Occipital lobe (tissue), 2 donors: Measurements from ENCODE around the gene CCP110. TPM values are rescaled to one million over a fixed set of nuclear protein-coding genes. Genes with fewer than 3 reads are reported as not detected.

Experiments
- DNase-seq: peaks from one replicate; lab custom pipeline; 2025; lab: John Stamatoyannopoulos, UW
- total RNA-seq: library from RNA; depleted of rRNA; stranded (reverse); fragments of >200 nt; gene quantifications from one replicate; pipeline ENCODE4 v1.2.3, GENCODE V29; 2014

CCP110 gene, protein sequence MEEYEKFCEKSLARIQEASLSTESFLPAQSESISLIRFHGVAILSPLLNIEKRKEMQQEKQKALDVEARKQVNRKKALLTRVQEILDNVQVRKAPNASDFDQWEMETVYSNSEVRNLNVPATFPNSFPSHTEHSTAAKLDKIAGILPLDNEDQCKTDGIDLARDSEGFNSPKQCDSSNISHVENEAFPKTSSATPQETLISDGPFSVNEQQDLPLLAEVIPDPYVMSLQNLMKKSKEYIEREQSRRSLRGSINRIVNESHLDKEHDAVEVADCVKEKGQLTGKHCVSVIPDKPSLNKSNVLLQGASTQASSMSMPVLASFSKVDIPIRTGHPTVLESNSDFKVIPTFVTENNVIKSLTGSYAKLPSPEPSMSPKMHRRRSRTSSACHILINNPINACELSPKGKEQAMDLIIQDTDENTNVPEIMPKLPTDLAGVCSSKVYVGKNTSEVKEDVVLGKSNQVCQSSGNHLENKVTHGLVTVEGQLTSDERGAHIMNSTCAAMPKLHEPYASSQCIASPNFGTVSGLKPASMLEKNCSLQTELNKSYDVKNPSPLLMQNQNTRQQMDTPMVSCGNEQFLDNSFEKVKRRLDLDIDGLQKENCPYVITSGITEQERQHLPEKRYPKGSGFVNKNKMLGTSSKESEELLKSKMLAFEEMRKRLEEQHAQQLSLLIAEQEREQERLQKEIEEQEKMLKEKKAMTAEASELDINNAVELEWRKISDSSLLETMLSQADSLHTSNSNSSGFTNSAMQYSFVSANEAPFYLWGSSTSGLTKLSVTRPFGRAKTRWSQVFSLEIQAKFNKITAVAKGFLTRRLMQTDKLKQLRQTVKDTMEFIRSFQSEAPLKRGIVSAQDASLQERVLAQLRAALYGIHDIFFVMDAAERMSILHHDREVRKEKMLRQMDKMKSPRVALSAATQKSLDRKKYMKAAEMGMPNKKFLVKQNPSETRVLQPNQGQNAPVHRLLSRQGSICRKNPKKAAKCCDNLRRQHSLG
- total RNA-seq = 85.5 TPM

DNA sequence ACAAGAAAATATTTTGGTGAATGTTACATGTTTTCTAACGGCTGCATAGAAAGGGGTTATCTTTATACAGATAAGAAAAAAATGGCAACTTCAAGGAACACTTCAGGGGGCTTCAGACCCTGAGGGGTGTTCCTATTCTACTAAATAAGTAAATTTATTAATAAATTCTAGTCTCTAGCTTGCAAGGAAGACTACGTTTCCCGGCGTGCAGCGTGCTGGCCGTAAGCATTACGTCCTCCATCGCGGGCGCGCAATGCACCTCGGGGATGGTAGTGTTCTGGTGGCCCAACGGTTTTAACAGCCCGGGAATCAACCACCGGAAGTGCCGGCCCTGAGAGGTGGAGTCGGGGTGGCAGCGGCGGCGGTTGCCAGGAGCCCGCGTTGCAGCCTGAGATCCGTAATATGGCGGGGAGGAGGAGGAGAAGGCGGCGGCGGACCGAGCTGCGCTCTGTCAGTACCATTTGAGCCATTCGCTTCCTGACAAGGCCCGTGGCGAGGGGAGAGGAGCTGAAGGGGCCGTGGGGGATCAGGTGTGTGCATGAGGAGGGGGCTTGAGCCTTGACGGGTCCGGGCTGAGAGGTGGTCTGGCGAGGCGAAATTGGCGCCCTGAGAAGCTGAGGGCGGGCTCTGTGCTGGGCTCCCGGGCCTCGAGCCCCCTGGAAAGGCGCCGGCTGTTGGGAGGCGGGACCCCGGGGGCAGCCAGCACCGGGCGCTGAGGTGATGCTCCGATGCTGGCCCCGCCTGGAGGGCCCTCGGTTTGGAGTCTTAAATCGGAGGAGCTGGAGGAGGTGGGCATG is at the start of gene CCP110:
CCP110 (plus strand) TSS at position 384 of the 797 bp plus-strand sequence. CDS start 3,940 bp downstream, outside the sequence.
- peak; percentile 97 for DNase-seq

DNA sequence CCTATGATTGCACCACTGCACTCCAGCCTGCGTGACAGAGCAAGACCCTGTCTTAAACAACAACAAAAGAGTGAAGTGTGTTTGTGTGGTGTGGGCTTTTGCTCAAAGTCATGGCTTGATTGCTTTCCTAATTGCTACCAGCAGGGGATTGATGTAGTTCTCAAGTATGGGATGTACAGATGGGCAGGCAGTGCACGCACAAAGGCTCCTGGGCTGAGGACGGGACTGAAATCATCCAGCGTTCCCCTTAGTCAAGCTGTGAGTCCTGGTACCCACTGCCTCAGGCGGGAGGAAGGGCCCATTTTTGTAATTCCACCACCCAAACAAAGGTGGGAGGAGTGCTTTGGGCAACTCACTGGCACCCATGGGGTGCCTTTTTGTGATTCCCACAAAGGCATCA is 49.1 kb upstream of the CCP110 start:
- no peak for DNase-seq

DNA sequence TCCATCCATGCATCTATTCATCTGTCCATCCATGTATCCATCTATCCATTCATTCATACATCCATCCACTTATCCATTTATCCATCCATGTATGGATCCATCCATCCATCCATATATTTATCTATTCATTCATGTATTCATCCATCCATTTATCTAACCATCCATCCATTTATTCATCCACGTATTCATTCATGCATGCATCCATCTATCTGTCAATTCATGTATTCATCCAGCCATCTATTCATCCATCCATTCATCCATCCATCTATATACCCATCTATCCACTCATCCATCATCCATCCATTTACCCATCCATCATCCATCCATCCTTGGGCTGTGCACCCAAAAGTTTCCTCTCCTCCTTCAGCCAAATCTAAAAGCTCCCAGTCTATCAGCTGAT is 45.2 kb upstream of the CCP110 start:
- no peak for DNase-seq

DNA sequence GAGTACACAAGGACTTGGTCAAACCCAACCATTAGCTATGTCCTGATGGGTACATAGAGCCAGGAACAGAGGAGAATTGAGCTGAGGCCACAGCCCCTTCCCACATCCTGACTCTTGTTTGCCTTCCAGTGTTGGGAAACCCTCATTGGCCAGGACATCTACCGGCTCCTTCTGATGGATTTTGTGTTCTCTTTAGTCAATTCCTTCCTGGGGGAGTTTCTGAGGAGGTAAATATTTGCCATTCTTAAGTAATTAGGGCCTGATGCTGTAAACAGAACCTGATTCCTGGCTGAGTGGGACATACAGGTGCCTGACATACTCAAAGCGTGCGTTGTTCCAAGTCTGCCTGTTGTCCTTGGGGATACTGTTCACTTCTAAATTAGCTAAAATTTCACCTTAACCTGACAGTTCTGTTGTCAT is 44.4 kb upstream of the CCP110 start:
- no peak for DNase-seq

DNA sequence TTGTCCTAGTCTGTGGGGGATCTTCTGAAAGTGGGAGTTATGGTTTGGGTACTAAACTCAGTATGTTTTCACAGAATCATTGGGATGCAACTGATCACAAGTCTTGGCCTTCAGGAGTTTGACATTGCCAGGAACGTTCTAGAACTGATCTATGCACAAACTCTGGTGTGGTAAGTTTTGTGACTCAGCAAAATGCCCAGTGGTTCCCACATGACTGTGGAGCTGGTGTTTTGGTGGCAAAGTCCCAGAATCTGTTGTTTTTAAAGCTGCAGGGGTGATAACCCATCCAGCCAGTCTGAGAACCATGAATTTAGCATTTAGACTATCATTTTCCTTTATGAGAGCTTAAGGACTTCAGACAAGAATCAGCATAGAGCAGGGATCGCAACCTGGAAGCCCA is 42.4 kb upstream of the CCP110 start:
- DNase-seq = no peak

DNA sequence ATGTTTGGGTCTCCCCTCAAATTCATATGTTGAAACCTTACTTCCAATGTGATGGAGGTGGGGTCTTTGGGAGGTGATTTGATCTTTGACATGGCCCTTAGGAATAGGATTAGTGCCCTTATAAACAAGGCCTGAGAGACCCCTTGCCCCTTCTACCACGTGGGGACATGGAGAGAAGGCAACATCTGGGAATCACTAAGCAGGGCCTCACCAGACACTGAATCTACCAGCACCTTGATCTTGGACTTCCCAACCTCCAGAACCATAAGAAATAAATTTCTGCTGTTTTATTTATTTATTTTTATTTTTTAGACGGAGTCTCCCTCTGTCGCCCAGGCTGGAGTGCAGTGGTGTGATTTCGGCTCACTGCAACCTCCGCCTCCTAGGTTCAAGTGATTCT is 42.0 kb upstream of the CCP110 start:
- DNase-seq = no peak

DNA sequence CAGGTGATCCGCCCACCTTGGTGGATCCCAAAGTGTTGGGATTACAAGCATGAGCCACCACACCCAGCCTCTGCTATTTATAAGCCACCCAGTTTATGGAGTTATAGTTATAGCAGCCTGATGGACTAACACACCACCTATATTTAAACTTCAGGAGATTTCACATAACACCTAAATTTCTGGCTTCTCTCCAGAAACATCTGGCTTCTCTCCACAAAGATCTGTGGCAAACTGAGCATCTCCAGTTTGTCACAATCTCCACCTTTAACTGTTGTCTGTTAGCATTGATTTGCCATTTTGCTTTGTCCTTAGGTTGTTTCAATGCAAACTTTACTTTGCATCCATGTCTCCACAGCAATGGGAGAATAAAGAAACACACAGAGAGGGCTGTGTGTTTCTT is 41.5 kb upstream of the CCP110 start:
- no peak for DNase-seq

DNA sequence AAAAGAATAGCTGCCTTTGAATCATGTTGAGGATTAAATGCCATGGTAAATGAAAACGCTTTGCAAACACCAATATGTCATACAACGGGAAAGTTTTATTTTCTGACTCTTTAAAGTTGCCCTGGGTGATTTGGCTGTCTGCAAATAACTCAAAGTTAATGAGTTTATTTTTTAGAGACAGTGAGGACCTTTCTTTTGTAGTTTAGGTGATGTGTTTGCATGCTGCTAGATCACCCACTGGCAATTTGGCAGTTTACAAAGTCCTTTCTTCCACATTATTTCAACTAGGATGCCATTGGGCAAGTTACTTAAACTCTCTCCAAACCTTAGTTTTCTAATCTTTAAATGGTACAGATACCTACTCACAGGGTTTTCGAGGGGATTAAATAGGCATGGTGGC is 39.6 kb upstream of the CCP110 start:
- no peak for DNase-seq

DNA sequence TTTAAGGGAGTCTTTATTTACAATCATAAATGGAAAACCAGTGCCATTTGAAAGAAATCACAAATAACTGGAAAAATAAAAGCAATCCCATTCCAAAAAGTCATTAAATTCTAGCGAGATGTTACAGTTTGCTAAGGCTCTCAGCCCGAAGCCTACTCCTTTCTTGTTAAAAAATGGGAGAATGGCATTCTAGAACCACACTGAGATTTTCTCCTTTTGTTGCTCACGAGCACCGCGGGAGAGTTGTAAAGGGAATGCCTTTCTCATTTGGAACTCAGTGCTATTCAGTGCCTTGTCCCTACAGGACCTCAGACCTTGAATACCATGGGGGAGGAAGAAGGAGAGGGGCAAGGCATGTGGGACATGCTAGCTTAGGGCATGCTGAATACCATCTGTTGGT is 38.1 kb upstream of the CCP110 start:
- DNase-seq = no peak

DNA sequence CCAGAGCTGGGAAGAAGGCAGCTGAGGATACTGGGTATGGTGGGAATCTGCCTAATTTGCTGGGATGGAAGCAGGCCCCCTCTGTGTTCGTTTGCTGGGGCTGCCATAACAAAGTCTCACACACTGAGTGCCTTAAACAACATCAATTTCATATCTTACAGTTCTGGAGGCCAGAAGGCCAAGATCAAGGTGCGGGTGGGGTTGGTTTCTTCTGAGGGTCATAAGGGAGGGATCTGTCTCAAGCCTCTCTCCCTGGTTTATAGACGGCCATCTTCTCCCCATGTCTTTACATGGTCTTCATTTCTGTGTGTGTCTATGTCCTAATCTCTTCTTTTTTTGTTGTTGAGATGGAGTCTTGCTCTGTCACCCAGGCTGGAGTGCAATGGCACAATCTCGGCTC is 37.7 kb upstream of the CCP110 start:
- no peak for DNase-seq

DNA sequence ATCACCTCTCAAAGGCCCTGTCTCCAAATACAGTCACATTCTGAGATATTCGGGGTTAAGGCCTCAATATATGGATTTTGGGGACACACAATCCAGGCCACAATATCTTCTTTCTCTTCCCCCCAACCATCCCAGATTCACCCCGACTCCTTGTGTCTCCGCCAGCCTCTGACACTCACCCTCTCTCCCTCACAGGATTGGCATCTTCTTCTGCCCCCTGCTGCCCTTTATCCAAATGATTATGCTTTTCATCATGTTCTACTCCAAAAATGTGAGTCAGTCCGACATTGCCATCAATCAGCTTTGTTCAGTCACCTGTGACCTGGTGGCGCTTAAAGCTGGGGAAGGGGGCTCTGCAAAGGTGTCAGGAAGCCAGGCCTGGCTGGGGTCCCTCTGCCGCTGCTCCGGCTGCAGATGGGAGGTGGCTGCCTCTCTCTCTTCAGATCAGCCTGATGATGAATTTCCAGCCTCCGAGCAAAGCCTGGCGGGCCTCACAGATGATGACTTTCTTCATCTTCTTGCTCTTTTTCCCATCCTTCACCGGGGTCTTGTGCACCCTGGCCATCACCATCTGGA is 36.9 kb upstream of the CCP110 start:
- no peak for DNase-seq

DNA sequence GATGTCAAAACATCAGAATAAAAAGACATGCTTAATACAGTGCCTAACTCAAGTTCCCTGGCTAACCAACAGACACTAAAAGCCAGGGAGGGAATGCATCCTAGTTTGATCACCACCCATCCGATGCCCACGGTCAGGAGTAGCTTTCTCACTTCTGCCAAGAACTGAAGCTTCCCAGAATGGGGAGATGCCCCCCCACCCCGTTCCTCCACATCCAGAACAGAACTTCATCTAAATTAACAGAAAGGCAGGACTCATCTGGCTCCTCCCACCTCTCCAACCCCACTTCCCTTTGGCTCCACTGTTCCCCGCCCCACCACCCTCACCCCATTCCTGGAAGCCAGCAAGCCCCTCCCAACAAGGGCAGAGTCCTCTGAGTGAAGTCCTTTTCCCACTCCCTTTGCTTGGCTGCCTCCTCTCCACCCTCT is 35.5 kb upstream of the CCP110 start:
- no peak for DNase-seq

DNA sequence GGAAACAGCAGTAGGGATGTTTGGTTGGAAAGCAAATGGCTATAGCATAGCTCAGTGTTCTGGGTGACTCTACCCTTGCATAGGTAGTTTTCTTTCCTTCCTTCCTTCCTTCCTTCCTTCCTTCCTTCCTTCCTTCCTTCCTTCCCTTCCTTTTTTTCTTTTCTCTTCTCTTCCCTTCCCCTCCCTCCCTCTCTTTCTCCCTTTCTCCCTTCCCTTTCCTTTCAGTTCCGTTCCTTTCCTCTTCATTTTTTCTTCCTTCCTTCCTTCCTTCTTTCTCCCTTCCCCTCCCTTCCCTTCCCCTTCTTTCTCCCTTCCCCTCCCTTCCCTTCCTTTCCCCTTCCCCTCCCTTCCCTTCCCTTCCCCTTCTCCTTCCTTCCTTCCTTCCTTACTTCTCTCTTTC is 33.1 kb upstream of the CCP110 start:
- DNase-seq = no peak

DNA sequence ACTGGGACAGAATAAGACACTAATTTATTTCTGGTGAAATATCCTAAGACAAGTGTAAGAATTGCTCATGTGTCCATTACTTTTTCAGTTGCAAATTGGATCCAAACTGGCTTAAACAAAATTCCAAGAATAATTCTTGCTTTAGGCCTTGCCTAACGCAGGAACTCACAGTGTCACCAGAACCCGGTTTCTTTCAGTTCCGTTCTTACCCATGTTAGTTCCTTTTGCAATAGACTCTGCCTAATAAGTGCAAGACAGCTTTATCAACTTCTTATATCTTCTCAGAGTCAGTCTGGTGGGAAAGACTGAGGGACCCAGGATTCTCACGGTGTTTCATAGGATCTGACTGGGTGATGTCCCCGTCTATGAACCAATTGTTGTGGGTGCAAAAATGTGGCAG is 26.6 kb upstream of the CCP110 start:
- no peak for DNase-seq

DNA sequence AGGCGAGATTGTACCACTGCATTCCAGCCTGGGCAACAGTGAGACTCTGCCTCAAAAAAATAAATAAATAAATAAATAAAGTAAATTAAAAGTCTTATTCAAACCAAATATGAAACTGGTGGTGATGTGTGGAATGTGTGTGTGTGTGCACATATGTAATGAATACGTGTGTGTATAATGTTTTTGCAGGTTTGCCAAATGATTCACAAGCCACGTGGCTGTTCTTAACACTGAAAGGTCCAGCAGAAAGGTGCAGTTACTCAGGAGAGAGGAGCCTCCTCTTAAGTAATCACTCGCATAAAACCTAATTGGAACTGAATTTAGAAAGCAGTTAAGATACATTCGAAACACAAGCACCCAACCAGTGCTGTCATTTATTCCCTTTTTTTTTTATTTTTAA is 24.7 kb upstream of the CCP110 start:
- DNase-seq = no peak

DNA sequence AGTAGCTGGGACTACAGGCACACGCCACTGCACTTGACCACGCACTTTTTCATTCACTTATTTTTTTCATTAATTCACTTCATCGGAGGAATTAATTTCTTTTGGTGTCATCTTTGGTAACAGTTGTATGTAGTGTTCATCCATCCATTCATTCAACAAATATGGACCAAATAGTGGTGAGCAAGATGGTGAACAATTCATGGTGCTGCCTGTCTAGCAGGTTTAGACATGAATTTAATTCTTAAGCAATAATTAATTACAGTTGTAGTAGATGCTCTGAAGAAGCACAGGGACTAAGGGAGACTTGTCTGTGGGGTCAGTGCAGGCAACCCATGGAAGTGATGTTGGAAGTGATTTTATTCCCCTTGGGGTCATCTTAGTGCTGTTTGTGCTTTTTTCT is 24.3 kb upstream of the CCP110 start:
- DNase-seq = no peak

DNA sequence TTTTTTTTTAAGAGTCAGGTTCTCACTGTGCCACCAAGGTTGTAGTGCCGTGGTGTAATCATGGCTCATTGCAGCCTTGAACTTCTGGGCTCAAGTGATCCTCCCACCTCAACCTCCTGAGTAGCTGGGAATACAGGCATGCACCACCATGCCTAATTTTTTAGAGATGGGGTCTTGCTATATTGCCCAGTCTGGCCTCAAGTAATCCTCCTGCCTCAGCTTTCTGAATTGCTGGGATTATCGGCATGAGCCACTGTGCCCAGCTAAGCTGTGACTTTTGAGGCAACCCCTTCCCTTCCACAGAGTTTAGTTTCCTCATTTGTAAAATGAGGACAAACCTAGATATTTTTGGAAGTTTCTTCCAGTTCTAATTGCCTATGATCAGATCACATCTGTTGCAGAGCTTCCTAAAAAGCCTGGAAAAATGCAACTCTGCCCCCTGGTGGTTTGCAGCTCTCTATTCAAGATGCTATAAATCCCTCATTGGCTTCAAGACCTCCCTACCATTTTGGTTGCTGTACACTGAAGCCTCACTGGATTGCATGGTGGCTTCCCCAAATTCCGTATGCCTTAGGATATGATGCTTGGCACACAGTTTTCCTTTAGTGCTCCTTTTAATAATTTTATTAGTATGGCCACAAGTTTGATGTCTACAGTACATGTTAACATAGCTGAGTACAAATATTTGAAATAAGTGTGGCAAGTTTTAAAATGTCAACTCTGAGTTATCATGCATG is 21.2 kb upstream of the CCP110 start:
- peak; percentile 59 for DNase-seq

DNA sequence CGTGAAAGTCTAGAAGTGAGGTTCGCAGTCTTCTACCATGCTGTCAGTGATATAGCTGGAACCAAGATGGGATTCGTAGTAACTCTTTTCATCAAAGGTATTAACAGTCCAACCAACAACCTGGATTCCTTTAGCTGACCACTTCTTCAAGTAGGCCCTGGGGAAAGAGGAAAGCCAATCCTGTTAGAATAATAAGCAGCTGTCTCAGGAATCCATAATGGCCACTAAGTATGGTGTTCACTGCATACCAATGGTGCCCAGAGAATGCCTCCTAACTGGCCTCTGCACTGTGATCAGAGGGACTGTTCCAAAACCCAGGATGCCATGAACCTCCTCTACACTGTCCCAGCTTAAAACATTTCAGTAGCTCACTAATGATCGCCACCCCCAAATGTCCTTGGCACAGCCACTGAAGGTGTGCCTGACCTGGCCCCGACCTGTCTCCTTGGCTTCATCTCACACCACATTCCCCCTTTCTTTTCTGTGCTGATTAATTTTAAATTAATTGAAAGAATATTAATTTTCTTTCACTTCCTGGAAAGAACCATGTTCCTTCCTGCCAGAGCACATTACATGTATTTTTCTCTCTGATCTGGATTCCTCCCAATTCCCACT is 20.2 kb upstream of the CCP110 start:
- no peak for DNase-seq

DNA sequence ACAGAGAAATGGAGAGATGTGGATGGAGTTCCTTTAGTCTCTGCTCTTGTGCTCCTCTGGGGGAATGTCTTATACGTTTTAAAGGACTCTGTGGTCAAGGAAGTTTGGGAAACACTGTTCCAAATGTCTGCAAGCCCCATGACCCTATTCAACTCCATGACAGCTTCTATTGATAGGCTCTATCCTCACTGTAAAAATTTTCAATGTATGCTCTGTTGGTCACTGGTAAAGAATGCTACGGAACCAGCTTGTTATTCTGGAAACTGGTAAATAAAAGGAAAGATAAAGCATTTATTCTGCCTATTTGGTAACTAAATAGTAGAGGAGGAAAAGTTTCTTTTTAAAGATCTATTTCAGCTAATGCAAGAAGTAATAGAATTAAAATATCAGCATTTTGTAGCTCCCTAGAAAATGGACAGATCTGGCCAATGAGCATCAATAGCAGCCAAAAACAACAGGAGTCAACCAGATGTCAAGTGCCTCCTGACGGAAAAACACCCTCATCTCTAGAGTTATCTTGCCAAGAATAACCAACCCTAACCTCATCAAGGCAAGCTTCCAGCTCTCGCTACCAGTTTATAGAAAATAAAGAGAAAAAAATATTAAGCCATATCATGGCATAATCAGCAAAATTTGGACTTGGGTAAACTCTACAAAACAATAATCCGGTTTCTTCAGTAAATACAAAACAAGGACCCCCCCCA is 18.0 kb upstream of the CCP110 start:
- DNase-seq = no peak
